ENCODE results near the gene NYAP1.
A peak's percentile ranks its signal among the peaks of the same experiment; 100 is the strongest.

Gene NYAP1

DNA sequence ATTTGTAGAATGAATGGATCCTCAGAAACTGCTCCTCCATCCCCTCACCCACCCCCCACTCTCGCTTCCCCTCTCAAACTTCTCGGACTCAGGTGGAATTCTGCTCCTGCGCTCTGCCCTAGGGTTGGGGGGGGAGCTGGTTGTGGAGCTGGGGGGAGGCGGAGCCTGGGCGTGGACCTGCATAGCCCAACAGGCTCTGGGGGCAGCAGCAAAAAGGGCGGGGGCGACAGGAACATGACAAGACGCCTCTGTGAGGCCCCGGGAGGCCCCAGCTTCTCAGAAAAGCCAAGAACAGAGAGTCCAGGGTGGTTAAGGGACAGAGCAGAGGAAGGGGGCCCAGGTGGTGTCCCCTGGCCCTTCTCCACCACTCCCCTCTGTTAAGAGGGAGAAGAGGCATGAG is 8.2 kb upstream of the NYAP1 start:
- Histone ChIP-seq H3K36me3 (ENCODE audit: insufficient read depth, low read length) (peaks cover 61% of the 10 kb centered on the region), H3K4me3 (ENCODE audit: low read depth in 1 of 2, low read length in 2 of 2) (no peak overlapping the region), H3K9ac (ENCODE audit: low read depth, low read length) (peak overlapping the region; percentile 93; the same call in 1 of the 2 replicates), H3K9me3 (ENCODE audit: insufficient read depth, low read length, severe bottlenecking) (no peaks in the 10 kb centered on the region), H3K4me2 (ENCODE audit: insufficient read depth, low read length) (peak overlapping the region; percentile 42), H3K27me3 (ENCODE audit: insufficient read depth, low read length, poor library complexity) (no peaks in the 10 kb centered on the region), H4K20me1 (ENCODE audit: insufficient read depth, low read length) (peaks cover 32% of the 10 kb centered on the region), H3K79me2 (ENCODE audit: insufficient read depth, low read length) (peaks cover 45% of the 10 kb centered on the region), H3K27ac (ENCODE audit: low read length) (no peak overlapping the region), H2AFZ (ENCODE audit: low read depth, low read length) (no peak overlapping the region), H3K4me1 (ENCODE audit: insufficient read depth, low read length) (peaks cover 34% of the 10 kb centered on the region)
- TF ChIP-seq, protein P1, sequence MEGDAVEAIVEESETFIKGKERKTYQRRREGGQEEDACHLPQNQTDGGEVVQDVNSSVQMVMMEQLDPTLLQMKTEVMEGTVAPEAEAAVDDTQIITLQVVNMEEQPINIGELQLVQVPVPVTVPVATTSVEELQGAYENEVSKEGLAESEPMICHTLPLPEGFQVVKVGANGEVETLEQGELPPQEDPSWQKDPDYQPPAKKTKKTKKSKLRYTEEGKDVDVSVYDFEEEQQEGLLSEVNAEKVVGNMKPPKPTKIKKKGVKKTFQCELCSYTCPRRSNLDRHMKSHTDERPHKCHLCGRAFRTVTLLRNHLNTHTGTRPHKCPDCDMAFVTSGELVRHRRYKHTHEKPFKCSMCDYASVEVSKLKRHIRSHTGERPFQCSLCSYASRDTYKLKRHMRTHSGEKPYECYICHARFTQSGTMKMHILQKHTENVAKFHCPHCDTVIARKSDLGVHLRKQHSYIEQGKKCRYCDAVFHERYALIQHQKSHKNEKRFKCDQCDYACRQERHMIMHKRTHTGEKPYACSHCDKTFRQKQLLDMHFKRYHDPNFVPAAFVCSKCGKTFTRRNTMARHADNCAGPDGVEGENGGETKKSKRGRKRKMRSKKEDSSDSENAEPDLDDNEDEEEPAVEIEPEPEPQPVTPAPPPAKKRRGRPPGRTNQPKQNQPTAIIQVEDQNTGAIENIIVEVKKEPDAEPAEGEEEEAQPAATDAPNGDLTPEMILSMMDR (IDR thresholded peaks at IDR 0.05; ENCODE audit: borderline replicate concordance, extremely low read depth, low read length, poor library complexity, severe bottlenecking), result no peak
- TF ChIP-seq EZH2 (IDR thresholded peaks at IDR 0.05; ENCODE audit: borderline replicate concordance, low read depth, low read length, severe bottlenecking), result no peak
- DNase-seq (no peak), ATAC-seq (ENCODE audit: insufficient read depth, low read depth) (no peak)

- peaks cover 32% of the 10 kb centered on the region for H4K20me1 ChIP-seq (ENCODE audit: insufficient read depth, low read length)
- peaks cover 55% of the 10 kb centered on the region for H3K36me3 ChIP-seq (ENCODE audit: insufficient read depth, low read length)
- peak overlapping the region; percentile 93; the same call in 1 of the 2 replicates for H3K9ac ChIP-seq (ENCODE audit: low read depth, low read length)
- no peaks in the 10 kb centered on the region for H3K9me3 ChIP-seq (ENCODE audit: insufficient read depth, low read length, severe bottlenecking)
- peaks cover 45% of the 10 kb centered on the region for H3K79me2 ChIP-seq (ENCODE audit: insufficient read depth, low read length)
- TF ChIP-seq EZH2 (IDR thresholded peaks at IDR 0.05; ENCODE audit: borderline replicate concordance, low read depth, low read length, severe bottlenecking), result no peak
- TF ChIP-seq, protein P1 (IDR thresholded peaks at IDR 0.05; ENCODE audit: borderline replicate concordance, extremely low read depth, low read length, poor library complexity, severe bottlenecking), result no peak
- H3K27me3 ChIP-seq (ENCODE audit: insufficient read depth, low read length, poor library complexity), result no peaks in the 10 kb centered on the region
- peak overlapping the region in 1 of 2 experiments; percentile 89; a peak in 2 of 4 replicates for H3K4me3 ChIP-seq (ENCODE audit: low read depth in 1 of 2, low read length in 2 of 2)
- H3K4me2 ChIP-seq (ENCODE audit: insufficient read depth, low read length), result peak overlapping the region; percentile 84
- ATAC-seq (ENCODE audit: insufficient read depth, low read depth) (no peak), DNase-seq (no peak)
- peak overlapping the region; percentile 47; the same call in 1 of the 2 replicates for H3K27ac ChIP-seq (ENCODE audit: low read length)
- H2AFZ ChIP-seq (ENCODE audit: low read depth, low read length), result no peak overlapping the region
- peaks cover 34% of the 10 kb centered on the region for H3K4me1 ChIP-seq (ENCODE audit: insufficient read depth, low read length)
Measured at GRCh38 chr7:100476101-100476780, 7.5 kb upstream of the NYAP1 start.

GRCh38 chr7:100476903-100477870 is 6.5 kb upstream of the NYAP1 start:
- Histone ChIP-seq H3K27ac (ENCODE audit: low read length) (peak overlapping the region; percentile 90), H3K4me1 (ENCODE audit: insufficient read depth, low read length) (peaks cover 34% of the 10 kb centered on the region), H3K79me2 (ENCODE audit: insufficient read depth, low read length) (peaks cover 45% of the 10 kb centered on the region)

More at GRCh38 chr7:100476903-100477870, 6.5 kb upstream of the NYAP1 start:
- no peak overlapping the region for H2AFZ ChIP-seq (ENCODE audit: low read depth, low read length)
- H3K4me2 ChIP-seq (ENCODE audit: insufficient read depth, low read length), result peak overlapping the region; percentile 84
- ATAC-seq (ENCODE audit: insufficient read depth, low read depth) (no peak), DNase-seq (no peak)
- H4K20me1 ChIP-seq (ENCODE audit: insufficient read depth, low read length), result peaks cover 28% of the 10 kb centered on the region
- no peaks in the 10 kb centered on the region for H3K9me3 ChIP-seq (ENCODE audit: insufficient read depth, low read length, severe bottlenecking)
- TF ChIP-seq EZH2 (IDR thresholded peaks at IDR 0.05; ENCODE audit: borderline replicate concordance, low read depth, low read length, severe bottlenecking), result no peak
- TF ChIP-seq, protein P1 (IDR thresholded peaks at IDR 0.05; ENCODE audit: borderline replicate concordance, extremely low read depth, low read length, poor library complexity, severe bottlenecking), result peak; percentile 26
- H3K9ac ChIP-seq (ENCODE audit: low read depth, low read length), result peak overlapping the region; percentile 93
- peak overlapping the region; percentile 88 to 89; a peak in 3 of 4 replicates for H3K4me3 ChIP-seq (ENCODE audit: low read depth in 1 of 2, low read length in 2 of 2)
- H3K27me3 ChIP-seq (ENCODE audit: insufficient read depth, low read length, poor library complexity), result no peaks in the 10 kb centered on the region
- peaks cover 47% of the 10 kb centered on the region for H3K36me3 ChIP-seq (ENCODE audit: insufficient read depth, low read length)
